Heart right ventricle (tissue), 16 donors: ENCODE results near the gene PPIG. TPM values are rescaled to one million over a fixed set of nuclear protein-coding genes. Genes with fewer than 3 reads are reported as not detected.

Source experiments
- ATAC-seq, 8 donors: fragments of 200-7000 bp; cut with Tn5 transposase; one replicate each; pipeline ENCODE4 v1.9.1; 2020; ENCODE audit warnings: mild to moderate bottlenecking in 8 of 8, moderate library complexity in 8 of 8, moderate number of reproducible peaks in 1 of 8
- DNase-seq, 2 donors: peaks; one replicate each; pipeline ENCODE4 v3.0.0-alpha.2; 2020
- H3K27ac ChIP-seq, 10 donors: fragments of 200-600 bp; sonication (generic) in 2 of 10; one replicate each; pipeline versions ENCODE4 v1.5.0 to v1.8.0; 2020 to 2022; ENCODE audit warnings: mild to moderate bottlenecking in 3 of 10
- H3K27me3 ChIP-seq, 7 donors: fragments of 200-600 bp; one replicate each; pipeline ENCODE4 v1.8.0; 2021 to 2022; ENCODE audit warnings: mild to moderate bottlenecking in 2 of 7
- H3K36me3 ChIP-seq, 9 donors: fragments of 200-600 bp; sonication (generic) in 1 of 9; one replicate each; pipeline versions ENCODE4 v1.5.0 to v1.8.0; 2020 to 2022; ENCODE audit warnings: mild to moderate bottlenecking in 2 of 9
- H3K4me1 ChIP-seq, 9 donors: fragments of 200-600 bp; sonication (generic) in 1 of 9; one replicate each; pipeline versions ENCODE4 v1.5.0 to v1.8.0; 2020 to 2022; ENCODE audit warnings: mild to moderate bottlenecking in 4 of 9
- H3K4me3 ChIP-seq, 10 donors: fragments of 200-600 bp; sonication (generic) in 2 of 10; one replicate each; pipeline versions ENCODE4 v1.5.0 to v1.8.0; 2020 to 2022; ENCODE audit warnings: mild to moderate bottlenecking in 7 of 10, moderate library complexity in 2 of 10
- H3K9me3 ChIP-seq, 11 donors: fragments of 200-600 bp in 10 of 11; sonication (generic) in 2 of 11; one replicate each; pipeline versions ENCODE4 v1.5.0 to v1.8.0; 2013 to 2022; ENCODE audit warnings: mild to moderate bottlenecking in 2 of 11, control low read depth in 1 of 11, moderate library complexity in 1 of 11
- CTCF ChIP-seq, 9 donors: fragments of 200-600 bp; sonication (generic) in 2 of 9; IDR thresholded peaks; one replicate each; pipeline versions ENCODE4 v1.5.0 to v1.8.0; 2021 to 2022; ENCODE audit warnings: antibody characterized with exemption in 9 of 9, mild to moderate bottlenecking in 5 of 9, moderate library complexity in 1 of 9
- WGBS, 2 donors: extraction: QIAGEN DNeasy Blood & Tissue Kit; methylation state at CpG; one replicate each; pipeline ENCODE4 v1.1.7; 2013; ENCODE audit warnings: inconsistent platforms in 1 of 2; 5-methylcytosine and 5-hydroxymethylcytosine counted together
- intact Hi-C, 10 donors: fragments of 100-400 bp; cut with DNase I; formaldehyde crosslinking; loops; one replicate each; pipeline versions ENCODE4 v1.11.1 to v1.14.2; 2022
- polyA plus RNA-seq, 2 donors: library from polyadenylated mRNA; stranded (reverse); fragments of 200-250 nt; gene quantifications; one replicate each; pipeline ENCODE4 v1.2.3, GENCODE V29; 2013
- total RNA-seq, 10 donors: library from RNA; stranded (reverse); fragmentation: NEBNext Ultra II Directional in 3 of 10; extraction: Animal tissue kit (Norgen Biotek cat#: 25700) in 3 of 10; gene quantifications; one replicate each; pipeline versions ENCODE4 v1.2.1 to v1.2.4, GENCODE V29; 2021 to 2023
- donor health status: Arrhythmogenic right ventricular cardiomyopathy.
- donor health status: ischemic (EF 13 %, LVEDD 7.1; RV severe dilation, severe dysfunction).
- donor health status: healthy with polysubstance abuse.
- donor health status: DM: no; HTN: yes; CAD: no.
- donor health status: DM: no; HTN: no; CAD: no.
- donor health status: ischemic (EF 25% LVEDD 6.9; RV normal size, moderate dysfunction).
- donor health status: ischemic (EF 25% LVEDD 5.7; RV mildly dilated, moderate dysfunction).
- donor health status: healthy.
- donor health status: DM: yes; HTN: yes; CAD: no.
- donor health status: Ischemic cardiomyopathy.
- donor health status: ischemic (EF 35%, LVEDD 5.7; RV mildly dilated, moderate dysfunction).
- donor health status: nonischemic (EF 11% LVEDD 7.7; RV severe dilation, severe dysfunction).
- donor health status: DM: yes; HTN: yes; CAD: no.
- donor health status: PGD.
- donor health status: ischemic (EF 29% LVEDD 5.4; RV normal size, mild dysfunction).
- donor health status: nonischemic (EF 23%, LVEDD 6.1; RV moderate dilation, normal function).

The PPIG gene
- total and polyA plus RNA-seq, 12 donors: 15.6 to 94.5 (median 40.9) TPM

- intact Hi-C loops: loop anchor here in 1 of 10 donors (1.0 kb wide), 1 partner anchor 17 kb away; no protein-coding TSS in a partner anchor
- no peaks in the 10 kb centered on the region for H3K9me3 ChIP-seq
- ATAC-seq (no peak), DNase-seq (no peak)
- H3K36me3 ChIP-seq: no peaks in the 10 kb centered on the region
- H3K4me1 ChIP-seq: no peaks in the 10 kb centered on the region
- no peak for TF ChIP-seq CTCF (IDR thresholded peaks at IDR 0.05)
- WGBS, 2 donors: 89 to 91% methylated on average over 2 of the region's 2 CpGs
- H3K27ac ChIP-seq: no peak overlapping the region
- no peak overlapping the region for H3K4me3 ChIP-seq
- H3K27me3 ChIP-seq: no peaks in the 10 kb centered on the region
These were observed 89.8 kb downstream of the PPIG start for GRCh38 chr2:169673921-169674320.

- WGBS, 2 donors: 52 to 62% methylated on average over 3 of the region's 3 CpGs
- ATAC-seq (no peak), DNase-seq (no peak)
- H3K27me3 ChIP-seq: no peaks in the 10 kb centered on the region
- no peak overlapping the region for H3K27ac ChIP-seq
- no peaks in the 10 kb centered on the region for H3K4me1 ChIP-seq
- peak in 1 of 9 donors; percentile 12 for TF ChIP-seq CTCF (IDR thresholded peaks at IDR 0.05)
- no peaks in the 10 kb centered on the region for H3K36me3 ChIP-seq
- no peak overlapping the region for H3K4me3 ChIP-seq
- intact Hi-C loops: no loop called here
- H3K9me3 ChIP-seq: peaks cover 0 to 8% (median 0%) of the 10 kb centered on the region in 11 donors
These were observed 92.2 kb downstream of the PPIG start for GRCh38 chr2:169676357-169676756.

- no peak overlapping the region for H3K27ac ChIP-seq
- TF ChIP-seq CTCF (IDR thresholded peaks at IDR 0.05): no peak
- DNase-seq (no peak), ATAC-seq (no peak)
- H3K36me3 ChIP-seq: no peaks in the 10 kb centered on the region
- WGBS, 2 donors: 83 to 91% methylated on average over 6 of the region's 6 CpGs
- H3K4me3 ChIP-seq: no peak overlapping the region
- no peaks in the 10 kb centered on the region for H3K27me3 ChIP-seq
- H3K4me1 ChIP-seq: no peaks in the 10 kb centered on the region
- intact Hi-C loops: no loop called here
- H3K9me3 ChIP-seq: peaks cover 0 to 8% (median 0%) of the 10 kb centered on the region in 11 donors
These were observed 92.7 kb downstream of the PPIG start for GRCh38 chr2:169676850-169677249.

GRCh38 chr2:169683054-169683424, 98.9 kb downstream of the PPIG start:
- intact Hi-C loops: no loop called here
- H3K9me3 ChIP-seq: peaks cover 0 to 8% (median 0%) of the 10 kb centered on the region in 11 donors
- 72 to 89% methylated on average over 3 of the region's 3 CpGs for WGBS, 2 donors
- DNase-seq (no peak), ATAC-seq (no peak)
- no peaks in the 10 kb centered on the region for H3K36me3 ChIP-seq
- no peak for TF ChIP-seq CTCF (IDR thresholded peaks at IDR 0.05)
- H3K4me3 ChIP-seq: no peak overlapping the region
- no peak overlapping the region for H3K27ac ChIP-seq
- no peaks in the 10 kb centered on the region for H3K4me1 ChIP-seq
- no peaks in the 10 kb centered on the region for H3K27me3 ChIP-seq
